GM12872 (cell line): ENCODE results near the gene GBP6.

Experiments used
- CTCF ChIP-seq: IDR thresholded peaks from 3 replicates; pipeline ENCODE4 v1.5.1; 2011; ENCODE audit warnings: low read depth, mild to moderate bottlenecking, low read length, moderate library complexity; ENCODE audit not compliant: insufficient read depth

The GBP6 gene

GRCh38 chr1:89378001-89378400 lies 14.1 kb downstream of the GBP6 start:
- TF ChIP-seq CTCF, result no peak

GRCh38 chr1:89381618-89382017 lies 17.8 kb downstream of the GBP6 start:
- no peak for TF ChIP-seq CTCF

- no peak for TF ChIP-seq CTCF
These were observed 18.6 kb downstream of the GBP6 start for GRCh38 chr1:89382479-89382878.

GRCh38 chr1:89383185-89383584 lies 19.3 kb downstream of the GBP6 start:
- no peak for TF ChIP-seq CTCF

- TF ChIP-seq CTCF, result no peak
These were observed 26.8 kb downstream of the GBP6 start for GRCh38 chr1:89390707-89391106.

GRCh38 chr1:89391686-89392085 lies 27.8 kb downstream of the GBP6 start:
- no peak for TF ChIP-seq CTCF

- no peak for TF ChIP-seq CTCF
These were observed 31.0 kb downstream of the GBP6 start for GRCh38 chr1:89394851-89395250.

- no peak for TF ChIP-seq CTCF
These were observed 33.0 kb downstream of the GBP6 start for GRCh38 chr1:89396902-89397301.
